HEK293 (cell line): ENCODE data around the gene N4BP2L2.
A peak's percentile ranks its signal among the peaks of the same experiment; 100 is the strongest.

Experiments
- CTCF ChIA-PET: fragments of 350-600 bp; formaldehyde crosslinking; extraction: SDS; loops from one replicate; lab custom pipeline; 2021; ENCODE audit warnings: antibody characterized with exemption; lab: Yijun Ruan, JAX
- POLR2A ChIA-PET: fragments of 300-600 bp; formaldehyde crosslinking; extraction: SDS; loops from one replicate; lab custom pipeline; 2020; ENCODE audit warnings: antibody characterized with exemption, inconsistent platforms; lab: Yijun Ruan, JAX
- H3K27ac ChIP-seq: fragments of 200-500 bp; sonication (Bioruptor generic); 2 replicates; pipeline ENCODE4 v1.5.1; 2014; ENCODE audit warnings: low read depth, low read length, control low read depth, inconsistent platforms; ENCODE audit errors: extremely low read depth
- H3K36me3 ChIP-seq, 2 experiments: fragments of 200-500 bp in 1 of 2; sonication (Bioruptor generic) in 1 of 2; 1 replicate in 1 of 2; 2 replicates in 1 of 2; pipeline ENCODE4 v1.5.1; 2014 to 2017; ENCODE audit warnings: inconsistent platforms in 2 of 2, low read length in 2 of 2; ENCODE audit not compliant: control insufficient read depth in 2 of 2, insufficient read depth in 1 of 2
- H3K4me1 ChIP-seq: fragments of 200-500 bp; sonication (Bioruptor generic); 2 replicates; pipeline ENCODE4 v1.5.1; 2014; ENCODE audit warnings: mild to moderate bottlenecking, low read length, inconsistent platforms; ENCODE audit not compliant: control insufficient read depth, insufficient read depth
- H3K4me3 ChIP-seq: 2 replicates; pipeline ENCODE4 v1.5.1; 2011; ENCODE audit warnings: low read depth, mild to moderate bottlenecking, control low read depth, low read length, moderate library complexity
- H3K9me3 ChIP-seq: fragments of 200-500 bp; sonication (Bioruptor generic); 2 replicates; pipeline ENCODE4 v1.5.1; 2014; ENCODE audit warnings: low read depth, low read length, inconsistent platforms; ENCODE audit not compliant: control insufficient read depth, insufficient read depth
- PRDM10 ChIP-seq: fragments of 450-650 bp; formaldehyde crosslinking; IDR thresholded peaks from 2 replicates; pipeline ENCODE4 v1.5.1; 2016; ENCODE audit warnings: missing biosample characterization, missing genetic modification characterization
- PRDM2 ChIP-seq: fragments of 450-650 bp; formaldehyde crosslinking; IDR thresholded peaks from 2 replicates; pipeline ENCODE4 v1.5.1; 2016; ENCODE audit warnings: missing biosample characterization, missing genetic modification characterization, borderline replicate concordance
- PRDM4 ChIP-seq: fragments of 450-650 bp; formaldehyde crosslinking; IDR thresholded peaks from 2 replicates; pipeline ENCODE4 v1.5.1; 2017; ENCODE audit warnings: missing biosample characterization, missing genetic modification characterization
- ZFP37 ChIP-seq: fragments of 450-650 bp; formaldehyde crosslinking; IDR thresholded peaks from 2 replicates; pipeline ENCODE4 v1.5.1; 2016; ENCODE audit warnings: missing biosample characterization, missing genetic modification characterization
- ZNF133 ChIP-seq: fragments of 450-650 bp; formaldehyde crosslinking; IDR thresholded peaks from 2 replicates; pipeline ENCODE4 v1.5.1; 2016; ENCODE audit warnings: missing biosample characterization, missing genetic modification characterization
- ZNF146 ChIP-seq: fragments of 450-650 bp; formaldehyde crosslinking; IDR thresholded peaks from 2 replicates; pipeline ENCODE4 v1.5.1; 2016; ENCODE audit warnings: missing biosample characterization, missing genetic modification characterization
- ZNF19 ChIP-seq: fragments of 450-650 bp; formaldehyde crosslinking; IDR thresholded peaks from 2 replicates; pipeline ENCODE4; 2016; ENCODE audit warnings: missing biosample characterization, missing genetic modification characterization, low read depth
- ZNF211 ChIP-seq: fragments of 450-650 bp; formaldehyde crosslinking; IDR thresholded peaks from 2 replicates; pipeline ENCODE4 v1.5.1; 2016; ENCODE audit warnings: low read depth, missing biosample characterization, missing genetic modification characterization
- ZNF292 ChIP-seq: fragments of 450-650 bp; formaldehyde crosslinking; IDR thresholded peaks from 2 replicates; pipeline ENCODE4 v1.5.1; 2016; ENCODE audit warnings: low read depth, missing biosample characterization, missing genetic modification characterization, borderline replicate concordance
- ZNF426 ChIP-seq: fragments of 450-650 bp; formaldehyde crosslinking; IDR thresholded peaks from 2 replicates; pipeline ENCODE4 v1.5.1; 2017; ENCODE audit warnings: missing biosample characterization, missing genetic modification characterization, mild to moderate bottlenecking, inconsistent platforms, moderate library complexity
- ZNF610 ChIP-seq: fragments of 450-650 bp; formaldehyde crosslinking; IDR thresholded peaks from 2 replicates; pipeline ENCODE4 v1.5.1; 2016; ENCODE audit warnings: missing biosample characterization, missing genetic modification characterization, borderline replicate concordance
- TF ChIP-seq, protein P1 (sequence below): fragments of 450-650 bp; formaldehyde crosslinking; conservative IDR thresholded peaks from 2 replicates; pipeline ENCODE4 v1.5.1; 2016; ENCODE audit warnings: low read depth, missing biosample characterization, missing genetic modification characterization
- TF ChIP-seq, protein P2 (sequence below): fragments of 450-650 bp; formaldehyde crosslinking; IDR thresholded peaks from 2 replicates; pipeline ENCODE4 v1.5.1; 2016; ENCODE audit warnings: missing biosample characterization, missing genetic modification characterization

The N4BP2L2 gene

DNA sequence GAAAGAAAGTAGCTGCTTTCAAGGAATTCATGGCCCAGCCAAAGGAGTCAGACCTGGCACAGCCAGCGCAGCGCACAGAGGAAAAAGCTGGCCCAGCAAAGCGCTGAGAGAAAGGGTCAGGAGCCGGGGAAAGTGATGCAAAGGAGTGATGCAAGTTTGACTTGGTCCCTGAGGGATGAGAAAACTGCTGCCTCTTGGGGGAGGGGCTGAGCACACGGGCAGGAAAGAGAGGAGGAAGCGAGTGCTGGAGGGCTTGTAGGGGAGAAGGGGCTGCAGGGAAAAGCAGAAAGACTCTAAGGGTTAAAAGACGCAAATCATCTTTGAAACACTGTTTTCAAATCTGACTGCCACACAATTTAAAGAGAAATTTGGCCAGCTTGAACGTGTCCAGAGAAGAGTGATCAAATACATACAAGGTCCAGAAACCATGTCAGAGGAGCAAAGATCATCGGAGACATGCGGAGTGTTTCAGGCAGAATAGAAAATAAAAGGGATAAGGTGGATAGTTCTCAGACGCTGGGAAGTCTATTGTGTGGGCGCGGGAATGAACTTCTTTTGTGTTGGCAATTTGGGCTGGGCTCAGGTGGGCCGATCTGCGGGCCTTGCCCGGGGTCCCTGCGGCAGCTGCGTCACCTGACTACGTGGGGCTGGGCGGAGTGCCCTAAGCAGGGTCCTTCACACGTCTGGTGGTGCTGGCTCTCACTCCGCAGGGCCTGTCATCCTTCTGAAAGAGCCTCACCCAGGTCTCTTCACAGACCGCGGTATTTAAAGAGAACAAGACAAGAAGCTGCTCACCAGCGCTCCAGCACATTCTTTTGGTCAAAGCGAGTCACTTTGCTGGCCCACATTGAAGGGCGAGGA is 128.8 kb downstream of the N4BP2L2 start (continued):
- no peak for TF ChIP-seq PRDM4
- no peak for TF ChIP-seq ZFP37 (tag by site-specific recombination)
- no peak for TF ChIP-seq ZNF426
- no peak for TF ChIP-seq ZNF292 (tag by site-specific recombination)
- TF ChIP-seq, protein P1, sequence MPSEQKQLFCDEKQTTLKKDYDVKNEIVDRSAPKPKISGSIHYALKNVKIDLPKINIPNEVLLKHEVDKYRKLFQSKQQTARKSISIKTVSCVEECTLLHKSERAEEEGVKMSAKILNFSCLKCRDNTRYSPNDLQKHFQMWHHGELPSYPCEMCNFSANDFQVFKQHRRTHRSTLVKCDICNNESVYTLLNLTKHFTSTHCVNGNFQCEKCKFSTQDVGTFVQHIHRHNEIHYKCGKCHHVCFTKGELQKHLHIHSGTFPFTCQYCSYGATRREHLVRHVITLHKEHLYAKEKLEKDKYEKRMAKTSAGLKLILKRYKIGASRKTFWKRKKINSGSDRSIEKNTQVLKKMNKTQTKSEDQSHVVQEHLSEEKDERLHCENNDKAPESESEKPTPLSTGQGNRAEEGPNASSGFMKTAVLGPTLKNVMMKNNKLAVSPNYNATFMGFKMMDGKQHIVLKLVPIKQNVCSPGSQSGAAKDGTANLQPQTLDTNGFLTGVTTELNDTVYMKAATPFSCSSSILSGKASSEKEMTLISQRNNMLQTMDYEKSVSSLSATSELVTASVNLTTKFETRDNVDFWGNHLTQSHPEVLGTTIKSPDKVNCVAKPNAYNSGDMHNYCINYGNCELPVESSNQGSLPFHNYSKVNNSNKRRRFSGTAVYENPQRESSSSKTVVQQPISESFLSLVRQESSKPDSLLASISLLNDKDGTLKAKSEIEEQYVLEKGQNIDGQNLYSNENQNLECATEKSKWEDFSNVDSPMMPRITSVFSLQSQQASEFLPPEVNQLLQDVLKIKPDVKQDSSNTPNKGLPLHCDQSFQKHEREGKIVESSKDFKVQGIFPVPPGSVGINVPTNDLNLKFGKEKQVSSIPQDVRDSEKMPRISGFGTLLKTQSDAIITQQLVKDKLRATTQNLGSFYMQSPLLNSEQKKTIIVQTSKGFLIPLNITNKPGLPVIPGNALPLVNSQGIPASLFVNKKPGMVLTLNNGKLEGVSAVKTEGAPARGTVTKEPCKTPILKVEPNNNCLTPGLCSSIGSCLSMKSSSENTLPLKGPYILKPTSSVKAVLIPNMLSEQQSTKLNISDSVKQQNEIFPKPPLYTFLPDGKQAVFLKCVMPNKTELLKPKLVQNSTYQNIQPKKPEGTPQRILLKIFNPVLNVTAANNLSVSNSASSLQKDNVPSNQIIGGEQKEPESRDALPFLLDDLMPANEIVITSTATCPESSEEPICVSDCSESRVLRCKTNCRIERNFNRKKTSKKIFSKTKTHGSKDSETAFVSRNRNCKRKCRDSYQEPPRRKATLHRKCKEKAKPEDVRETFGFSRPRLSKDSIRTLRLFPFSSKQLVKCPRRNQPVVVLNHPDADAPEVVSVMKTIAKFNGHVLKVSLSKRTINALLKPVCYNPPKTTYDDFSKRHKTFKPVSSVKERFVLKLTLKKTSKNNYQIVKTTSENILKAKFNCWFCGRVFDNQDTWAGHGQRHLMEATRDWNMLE, result 0 out of 2 replicates have a peak, but pooled peaks have one; percentile 25

DNA sequence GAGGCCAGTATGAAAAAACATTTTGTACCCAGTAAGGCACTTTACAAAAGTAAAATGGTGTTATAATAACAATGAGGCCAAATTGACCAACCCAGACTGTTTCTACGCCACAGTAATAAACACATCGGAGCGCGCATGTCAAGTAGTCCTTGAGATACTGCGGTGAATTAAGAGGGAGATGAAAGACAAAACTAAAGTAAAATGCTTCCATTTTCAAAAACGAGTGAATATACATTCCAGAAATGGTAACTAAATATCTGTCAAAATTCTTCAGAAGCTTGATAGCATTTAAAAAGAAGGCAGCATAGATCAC is 129.6 kb downstream of the N4BP2L2 start:
- no peak overlapping the region for H3K4me3 ChIP-seq
- H3K36me3 ChIP-seq, result no peaks in the 10 kb centered on the region
- CTCF ChIA-PET, result interaction anchor here (0.7 kb wide), 1 partner anchor 860 kb away, joined by 4 read pairs; no protein-coding TSS in a partner anchor
- H3K27ac ChIP-seq, result peak overlapping the region; percentile 17; the same call in 1 of the 2 replicates
- no peaks in the 10 kb centered on the region for H3K9me3 ChIP-seq
- POLR2A ChIA-PET, result no interaction called here
- no peaks in the 10 kb centered on the region for H3K4me1 ChIP-seq
- TF ChIP-seq, protein P2, sequence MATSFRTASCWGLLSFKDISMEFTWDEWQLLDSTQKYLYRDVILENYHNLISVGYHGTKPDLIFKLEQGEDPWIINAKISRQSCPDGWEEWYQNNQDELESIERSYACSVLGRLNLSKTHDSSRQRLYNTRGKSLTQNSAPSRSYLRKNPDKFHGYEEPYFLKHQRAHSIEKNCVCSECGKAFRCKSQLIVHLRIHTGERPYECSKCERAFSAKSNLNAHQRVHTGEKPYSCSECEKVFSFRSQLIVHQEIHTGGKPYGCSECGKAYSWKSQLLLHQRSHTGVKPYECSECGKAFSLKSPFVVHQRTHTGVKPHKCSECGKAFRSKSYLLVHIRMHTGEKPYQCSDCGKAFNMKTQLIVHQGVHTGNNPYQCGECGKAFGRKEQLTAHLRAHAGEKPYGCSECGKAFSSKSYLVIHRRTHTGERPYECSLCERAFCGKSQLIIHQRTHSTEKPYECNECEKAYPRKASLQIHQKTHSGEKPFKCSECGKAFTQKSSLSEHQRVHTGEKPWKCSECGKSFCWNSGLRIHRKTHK, result no peak
- no peak for TF ChIP-seq ZNF133 (tag by site-specific recombination)
- TF ChIP-seq ZNF19 (tag by site-specific recombination), result no peak
- no peak for TF ChIP-seq ZNF610
- no peak for TF ChIP-seq ZNF211 (tag by site-specific recombination)
- no peak for TF ChIP-seq PRDM10 (tag by site-specific recombination)
- no peak for TF ChIP-seq PRDM2 (tag by site-specific recombination)
- no peak for TF ChIP-seq ZNF146 (tag by site-specific recombination)
